ENCODE data around the gene TTYH1. TPM values are rescaled to one million over a fixed set of nuclear protein-coding genes. Genes with fewer than 3 reads are reported as not detected.
"Not testable (repeated sequence)": the region's sequence is repeated elsewhere in the genome, so short reads cannot be mapped to it uniquely, and the experiment has no call there.

The TTYH1 gene
- total RNA-seq, 1 donor from 2014 or later = not detected

- Mint-ChIP-seq H3K27me3 (ENCODE audit: unreplicated experiment) (no peaks in the 10 kb centered on the region), H3K36me3 (ENCODE audit: unreplicated experiment) (peaks cover 8% of the 10 kb centered on the region), H3K27ac (ENCODE audit: unreplicated experiment) (no peak overlapping the region), H3K9me3 (ENCODE audit: unreplicated experiment) (no peaks in the 10 kb centered on the region), H3K4me3 (ENCODE audit: unreplicated experiment) (no peak overlapping the region), H3K4me1 (ENCODE audit: unreplicated experiment) (peaks cover 5% of the 10 kb centered on the region)
- TF ChIP-seq CTCF (IDR thresholded peaks at IDR 0.05) = no peak
- DNase-seq (ENCODE audit: extremely low spot score, unreplicated experiment) = no peak
Observed at GRCh38 chr19:54436628-54437252, 21.5 kb downstream of the TTYH1 start.

GRCh38 chr19:54439174-54439851 is 24.0 kb downstream of the TTYH1 start:
- no peak overlapping the region for H3K4me3 Mint-ChIP-seq (ENCODE audit: unreplicated experiment)
- DNase-seq (ENCODE audit: extremely low spot score, unreplicated experiment) = no peak
- TF ChIP-seq CTCF (IDR thresholded peaks at IDR 0.05) = peak; percentile 54
- peaks cover 8% of the 10 kb centered on the region for H3K4me1 Mint-ChIP-seq (ENCODE audit: unreplicated experiment)
- H3K27me3 Mint-ChIP-seq (ENCODE audit: unreplicated experiment) = no peaks in the 10 kb centered on the region
- no peak overlapping the region for H3K27ac Mint-ChIP-seq (ENCODE audit: unreplicated experiment)
- H3K36me3 Mint-ChIP-seq (ENCODE audit: unreplicated experiment) = peaks cover 14% of the 10 kb centered on the region
- no peaks in the 10 kb centered on the region for H3K9me3 Mint-ChIP-seq (ENCODE audit: unreplicated experiment)

- peaks cover 18% of the 10 kb centered on the region for H3K36me3 Mint-ChIP-seq (ENCODE audit: unreplicated experiment)
- H3K4me3 Mint-ChIP-seq (ENCODE audit: unreplicated experiment) = no peak overlapping the region
- no peak overlapping the region for H3K27ac Mint-ChIP-seq (ENCODE audit: unreplicated experiment)
- H3K27me3 Mint-ChIP-seq (ENCODE audit: unreplicated experiment) = no peaks in the 10 kb centered on the region
- DNase-seq (ENCODE audit: extremely low spot score, unreplicated experiment) = no peak
- H3K9me3 Mint-ChIP-seq (ENCODE audit: unreplicated experiment) = no peaks in the 10 kb centered on the region
- no peak for TF ChIP-seq CTCF (IDR thresholded peaks at IDR 0.05)
- peaks cover 8% of the 10 kb centered on the region for H3K4me1 Mint-ChIP-seq (ENCODE audit: unreplicated experiment)
Observed at GRCh38 chr19:54440641-54441040, 25.4 kb downstream of the TTYH1 start.

- no peak for DNase-seq (ENCODE audit: extremely low spot score, unreplicated experiment)
- Mint-ChIP-seq H3K27ac (ENCODE audit: unreplicated experiment) (no peak overlapping the region), H3K4me3 (ENCODE audit: unreplicated experiment) (no peak overlapping the region), H3K27me3 (ENCODE audit: unreplicated experiment) (no peaks in the 10 kb centered on the region), H3K4me1 (ENCODE audit: unreplicated experiment) (peaks cover 18% of the 10 kb centered on the region), H3K9me3 (ENCODE audit: unreplicated experiment) (no peaks in the 10 kb centered on the region), H3K36me3 (ENCODE audit: unreplicated experiment) (peaks cover 14% of the 10 kb centered on the region)
- no peak for TF ChIP-seq CTCF (IDR thresholded peaks at IDR 0.05)
Observed at GRCh38 chr19:54444737-54445136, 29.5 kb downstream of the TTYH1 start.

GRCh38 chr19:54446349-54446748 is 31.1 kb downstream of the TTYH1 start:
- not testable (repeated sequence) for H3K4me3 Mint-ChIP-seq (ENCODE audit: unreplicated experiment)
- Mint-ChIP-seq H3K36me3 (ENCODE audit: unreplicated experiment) (peaks cover 18% of the 10 kb centered on the region), H3K4me1 (ENCODE audit: unreplicated experiment) (peaks cover 34% of the 10 kb centered on the region)

More at GRCh38 chr19:54446349-54446748, 31.1 kb downstream of the TTYH1 start:
- H3K9me3 Mint-ChIP-seq (ENCODE audit: unreplicated experiment); DNase-seq (ENCODE audit: extremely low spot score, unreplicated experiment); H3K27ac Mint-ChIP-seq (ENCODE audit: unreplicated experiment); H3K27me3 Mint-ChIP-seq (ENCODE audit: unreplicated experiment): not testable (repeated sequence)

All from osteocyte (in vitro differentiated cells).